HPDE6-E6E7 (cell line): ENCODE data around the gene RNF10.
A peak's percentile ranks its signal among the peaks of the same experiment; 100 is the strongest.
"Not testable (repeated sequence)": the region's sequence is repeated elsewhere in the genome, so short reads cannot be mapped to it uniquely, and the experiment has no call there.

Source experiments
- DNase-seq: peaks from one replicate; pipeline ENCODE4 v3.0.0; 2011; ENCODE audit warnings: missing footprints; ENCODE audit errors: extremely low spot score

The RNF10 gene

DNA sequence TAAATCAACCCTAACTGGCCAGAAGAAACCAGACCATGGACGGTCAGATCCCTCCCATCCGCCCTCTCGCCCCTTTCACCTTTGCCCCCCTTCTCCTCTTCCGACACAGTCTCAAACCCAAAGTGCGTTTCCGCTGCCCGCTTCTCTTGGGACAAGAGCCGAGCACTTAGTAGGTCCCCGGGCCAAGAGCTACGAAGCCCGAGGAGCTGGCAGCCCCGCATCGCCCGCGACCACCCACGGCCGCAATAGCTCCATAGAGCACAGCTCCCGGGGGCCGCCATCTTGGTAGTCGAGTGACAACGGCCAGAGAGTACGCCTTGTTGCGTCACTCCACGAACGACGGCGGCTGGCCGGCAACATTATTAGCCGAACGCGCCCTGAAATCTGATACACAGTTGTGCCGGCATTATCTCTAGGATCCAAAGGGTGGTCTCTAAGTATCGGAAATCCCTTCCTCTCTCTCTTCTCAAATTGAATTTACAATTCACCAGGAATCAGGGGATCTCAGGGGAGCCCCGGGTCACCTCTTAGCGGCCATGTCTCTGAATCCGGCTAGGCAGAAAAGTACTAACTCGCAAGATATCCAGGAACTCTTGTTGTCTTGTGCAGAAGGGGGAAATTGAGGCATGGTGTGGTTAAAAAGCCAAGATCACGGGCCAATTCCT lies 5.2 kb upstream of the RNF10 start, which contains the start of gene COQ5:
TSS of gene COQ5 (minus strand) at position 298 of the 665 bp plus-strand sequence. CDS start at position 281, 17 bp downstream.
- DNase-seq: peak; percentile 74

DNA sequence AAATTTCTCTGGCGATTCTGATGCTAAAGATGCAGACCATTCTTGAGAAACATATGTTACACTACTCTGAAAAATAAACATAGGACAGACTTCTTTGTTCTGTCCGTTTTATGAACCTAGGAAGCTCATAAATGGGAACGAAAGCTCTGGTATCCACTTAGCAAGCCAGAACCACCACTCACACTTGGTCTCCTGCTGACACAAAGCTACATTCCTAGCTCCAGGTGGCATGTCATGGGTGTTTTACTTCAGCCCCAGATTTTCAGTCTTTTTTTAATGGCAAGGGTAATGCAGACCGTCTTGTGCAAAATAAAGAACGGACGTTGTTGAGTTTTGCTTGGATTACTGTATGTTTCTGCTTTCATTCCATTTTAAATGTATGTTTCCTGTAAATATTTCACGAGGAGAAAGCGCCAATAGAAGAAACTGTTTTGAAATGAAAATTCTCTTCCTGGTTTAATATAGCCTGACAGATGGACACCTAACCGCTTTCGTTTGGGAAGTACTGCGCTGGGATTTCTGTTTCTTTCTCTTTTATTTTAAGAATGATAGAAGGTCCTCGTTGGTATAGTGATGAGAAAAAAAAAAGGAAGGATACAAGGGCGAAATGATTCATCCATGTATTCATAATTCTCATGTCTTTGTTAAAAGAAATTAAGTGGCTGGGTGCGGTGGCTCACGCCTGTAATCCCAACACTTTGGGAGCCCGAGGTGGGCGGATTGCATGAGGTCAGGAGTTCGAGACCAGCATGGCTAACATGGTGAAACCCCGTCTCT lies 4.3 kb upstream of the RNF10 start:
- peak; percentile 50 for DNase-seq

DNA sequence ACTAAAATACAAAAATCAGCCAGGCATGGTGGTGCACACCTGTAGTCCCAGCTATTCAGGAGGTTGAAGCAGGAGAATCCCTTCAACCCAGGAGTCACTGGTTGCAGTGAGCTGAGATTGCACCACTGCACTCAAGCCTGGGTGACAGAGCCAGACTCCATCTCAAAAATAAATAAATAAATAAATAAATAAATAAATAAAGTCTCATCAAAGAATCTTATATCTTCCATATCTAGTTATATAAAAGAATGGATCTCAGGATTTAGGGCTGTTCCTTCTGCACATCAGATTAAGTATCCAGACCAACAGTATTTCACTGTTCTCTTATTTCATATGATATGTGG lies 3.8 kb upstream of the RNF10 start:
- not testable (repeated sequence) for DNase-seq

DNA sequence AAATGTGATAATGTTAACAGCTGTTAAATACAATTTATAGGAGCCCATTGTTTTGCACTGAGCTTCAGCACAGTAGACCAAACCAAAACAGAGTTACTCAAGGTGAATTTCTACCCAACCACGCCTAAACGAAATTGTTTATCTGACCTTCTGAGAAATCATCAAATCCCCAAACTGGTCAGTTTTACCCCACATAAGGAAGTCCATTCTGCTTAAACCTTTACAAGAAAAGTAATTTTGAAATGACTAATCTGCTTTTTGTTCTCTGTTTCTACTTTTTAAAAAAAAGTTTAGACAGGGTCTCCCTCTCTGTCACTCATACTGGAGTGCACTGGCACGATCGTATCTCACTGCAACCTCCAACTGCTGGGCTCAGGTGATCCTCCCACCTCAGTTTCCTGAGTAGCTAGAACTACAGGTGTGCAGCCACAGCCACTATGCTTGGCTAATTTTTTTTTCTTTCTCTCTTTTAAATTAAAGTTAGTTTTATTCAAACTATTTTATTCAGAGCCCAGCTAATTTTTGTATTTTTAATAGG lies 1.4 kb upstream of the RNF10 start:
- DNase-seq: no peak

DNA sequence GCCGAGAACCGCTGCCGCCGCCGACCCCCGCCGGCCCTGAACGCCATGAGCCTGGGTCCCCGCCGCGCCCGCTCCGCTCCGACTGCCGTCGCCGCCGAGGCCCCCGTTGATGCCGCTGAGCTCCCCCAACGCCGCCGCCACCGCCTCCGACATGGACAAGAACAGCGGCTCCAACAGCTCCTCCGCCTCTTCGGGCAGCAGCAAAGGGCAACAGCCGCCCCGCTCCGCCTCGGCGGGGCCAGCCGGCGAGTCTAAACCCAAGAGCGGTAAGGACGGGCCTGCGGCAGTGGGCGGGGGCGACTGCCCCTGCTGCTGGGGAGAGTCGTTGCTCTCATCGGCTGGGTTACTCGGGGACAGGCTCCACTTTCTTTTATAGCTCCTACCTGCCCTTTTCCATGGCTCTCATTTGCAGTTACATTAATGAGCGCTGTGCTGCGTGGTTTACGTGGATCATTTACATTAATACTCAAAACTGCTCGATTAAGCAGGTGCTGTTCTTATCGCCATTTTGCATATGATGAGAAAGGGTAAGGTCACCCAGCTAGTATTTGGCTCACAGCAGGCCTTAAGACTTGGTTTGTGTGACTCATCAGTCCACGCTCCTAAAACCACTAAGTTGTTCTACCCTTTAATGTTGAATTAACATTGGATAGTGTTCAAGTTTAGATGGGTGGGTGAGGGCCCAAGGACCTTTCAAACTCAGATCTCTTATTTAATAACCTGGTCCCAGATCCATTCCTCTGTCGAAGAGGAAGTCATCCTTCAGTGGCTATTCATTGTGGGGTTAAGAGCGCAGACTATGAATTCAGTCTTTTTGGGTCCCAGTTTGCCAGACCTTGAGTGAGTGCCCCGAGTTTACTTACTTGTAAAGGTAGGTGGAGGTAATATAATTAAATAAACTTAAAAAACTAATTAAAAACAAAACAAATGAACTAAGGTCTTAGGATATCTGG lies 823 bp downstream of the RNF10 start:
- DNase-seq: peak; percentile 39

DNA sequence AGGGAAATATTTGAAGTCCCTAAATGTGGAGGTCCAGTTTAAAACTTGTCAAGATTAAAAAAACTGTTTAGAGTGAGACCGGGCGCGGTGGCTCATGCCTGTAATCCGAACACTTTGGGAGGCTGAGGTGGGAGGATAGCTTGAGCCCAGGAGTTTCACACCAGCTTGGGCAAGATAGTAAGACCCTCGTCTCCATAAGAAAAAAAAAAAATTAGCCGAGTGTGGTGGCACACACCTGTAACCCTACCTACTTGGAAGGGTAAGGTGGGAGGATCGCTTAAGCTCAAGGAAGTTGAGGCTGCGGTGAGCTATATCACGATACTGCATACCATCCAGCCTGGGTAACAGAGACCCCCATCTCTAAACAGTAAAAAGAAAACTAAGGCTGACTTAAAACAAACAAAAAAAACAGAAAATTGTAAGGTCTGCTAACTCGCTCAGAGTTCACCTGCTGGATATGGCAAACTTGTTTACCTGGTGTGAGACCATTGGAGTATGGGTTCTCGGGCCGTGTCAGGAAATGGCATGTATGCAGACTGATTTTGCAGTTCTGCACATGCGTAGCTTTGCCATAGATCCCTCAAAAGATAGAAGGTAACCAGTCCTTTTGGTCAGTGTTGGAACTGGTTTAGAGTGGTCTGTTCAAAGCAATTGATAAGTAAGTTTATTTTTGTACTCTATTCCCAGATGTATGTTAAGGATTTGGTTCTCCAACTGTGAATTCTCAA lies 2.1 kb downstream of the RNF10 start:
- no peak for DNase-seq

DNA sequence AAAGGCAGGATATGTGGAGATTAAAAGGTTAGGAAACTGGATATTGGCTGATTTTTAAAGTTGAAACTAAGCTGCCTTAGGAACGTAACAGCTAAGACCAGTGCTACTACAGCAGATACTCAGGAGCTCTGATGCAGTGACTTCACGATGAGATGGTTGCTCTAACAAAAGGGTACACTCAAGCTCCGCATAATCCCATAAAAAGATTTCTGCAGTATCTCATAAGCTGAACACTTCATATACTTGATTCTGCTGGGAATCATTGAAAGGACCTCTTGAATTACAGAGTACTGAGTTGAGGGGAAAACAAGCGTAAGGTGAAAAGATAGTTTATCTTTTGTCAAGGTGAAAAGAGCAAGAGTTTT lies 3.7 kb downstream of the RNF10 start:
- no peak for DNase-seq

DNA sequence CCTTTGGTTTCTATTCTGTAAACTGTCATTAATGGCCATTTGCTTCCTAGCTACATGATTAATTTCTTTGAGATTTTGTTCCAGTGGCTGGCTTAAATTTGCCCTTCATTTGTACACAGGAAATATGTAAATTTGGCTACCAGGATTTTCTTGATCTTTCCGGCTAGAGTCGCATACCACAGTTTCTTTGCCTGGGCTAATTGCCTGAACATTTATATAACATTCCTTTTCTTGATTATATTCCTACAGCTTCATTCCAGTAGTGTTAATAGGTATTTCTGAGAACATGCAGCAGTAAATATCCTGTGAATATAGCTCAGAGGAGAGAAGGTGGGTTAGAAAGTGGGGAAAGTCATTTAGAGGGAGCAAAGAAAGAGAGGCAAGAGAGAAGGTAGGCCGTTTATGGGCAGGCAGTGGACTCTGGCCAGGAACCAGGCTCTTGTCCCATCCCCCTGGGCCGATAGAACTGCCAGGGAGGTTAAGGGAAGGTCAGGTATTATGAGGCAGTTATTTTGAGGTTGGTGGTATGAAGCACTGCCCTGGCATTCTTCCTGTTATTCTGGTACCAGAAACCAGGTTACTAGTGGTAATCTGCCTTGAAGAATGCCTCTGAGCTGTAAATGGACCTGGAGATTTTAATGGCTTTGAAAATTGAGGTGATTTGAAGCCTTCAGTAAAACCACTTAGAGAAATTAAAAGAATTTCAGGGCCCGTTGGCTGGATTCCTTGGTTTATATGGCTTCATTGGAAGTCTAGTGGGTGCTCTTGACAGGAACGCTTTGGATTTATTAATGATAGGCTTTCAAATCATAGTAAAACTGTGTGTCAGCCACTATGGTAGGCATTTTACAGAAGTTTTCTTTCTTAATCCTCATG lies 4.4 kb downstream of the RNF10 start:
- peak; percentile 41 for DNase-seq

DNA sequence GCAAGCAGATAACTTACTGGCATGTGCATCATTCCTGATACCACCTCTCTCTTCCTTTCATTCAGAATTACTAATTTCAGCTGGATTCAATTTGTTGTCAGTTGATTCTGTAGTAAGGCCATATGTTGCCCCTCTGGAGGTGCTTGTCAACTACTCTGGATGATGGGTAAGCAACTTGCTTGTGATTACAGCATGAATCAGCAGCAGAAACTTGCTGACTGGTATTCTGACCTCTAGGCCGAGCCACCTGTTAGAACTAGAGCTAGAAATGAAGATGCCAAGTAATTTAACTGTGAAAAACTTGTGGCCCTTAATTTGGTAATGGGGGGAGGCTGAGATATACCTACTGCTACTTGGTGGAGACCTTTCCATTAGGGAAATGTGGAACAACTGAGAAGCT lies 5.1 kb downstream of the RNF10 start:
- DNase-seq: no peak

DNA sequence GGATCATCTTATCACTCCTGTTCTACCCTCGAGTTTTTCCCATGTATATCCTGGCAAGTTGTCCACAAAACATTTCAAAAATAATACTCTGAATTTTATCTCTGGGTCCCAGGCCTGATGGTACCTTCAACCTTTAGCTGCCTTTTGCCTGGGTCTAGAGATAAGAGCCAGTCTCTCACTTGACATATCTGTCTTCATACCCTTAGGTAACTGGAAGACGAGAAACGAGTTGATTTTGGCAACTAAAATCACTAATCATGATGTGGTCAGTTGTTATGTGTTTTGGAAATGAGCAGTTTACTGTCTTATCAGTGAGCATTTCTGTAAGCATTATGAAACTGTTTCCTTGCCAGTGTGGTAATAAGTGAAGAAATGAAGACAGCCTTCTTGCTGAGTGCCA lies 6.3 kb downstream of the RNF10 start:
- no peak for DNase-seq

DNA sequence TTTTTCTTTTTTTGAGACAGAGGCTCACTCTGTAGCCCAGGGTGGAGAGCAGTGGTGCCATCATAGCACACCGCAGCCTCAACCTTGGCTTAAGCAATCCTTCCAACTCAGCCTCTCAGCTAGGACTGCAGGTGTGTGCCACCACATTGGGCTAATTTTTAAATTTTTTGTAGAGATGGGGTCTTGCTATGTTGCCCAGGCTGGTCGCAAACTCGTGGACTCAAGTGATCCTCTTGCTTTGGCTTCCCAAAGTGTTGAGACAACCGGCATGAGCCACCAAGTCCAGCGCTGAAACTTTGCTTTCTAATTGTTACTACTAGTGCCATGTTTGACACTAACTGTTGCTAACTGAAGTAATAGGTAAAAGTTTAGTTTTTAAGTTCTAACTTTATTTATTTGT lies 8.0 kb downstream of the RNF10 start:
- no peak for DNase-seq

DNA sequence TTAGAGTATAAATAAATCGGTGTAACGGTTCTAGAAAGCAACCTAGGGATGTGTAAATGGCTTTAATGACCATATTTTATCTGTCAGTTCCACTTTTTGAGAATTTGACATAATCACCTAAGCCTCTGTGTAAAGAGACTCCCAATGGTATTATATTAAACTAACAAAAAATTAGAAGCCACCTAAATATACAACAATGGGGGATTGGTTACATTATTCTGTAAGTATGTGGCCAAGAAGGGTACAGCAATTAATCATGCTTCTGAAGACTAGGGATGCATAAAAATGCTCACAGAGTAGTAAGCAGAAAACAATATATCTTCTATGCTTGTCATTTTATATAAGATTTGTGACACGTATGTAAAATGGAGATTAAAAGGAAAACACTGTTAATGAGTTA lies 10.5 kb downstream of the RNF10 start:
- DNase-seq: no peak

DNA sequence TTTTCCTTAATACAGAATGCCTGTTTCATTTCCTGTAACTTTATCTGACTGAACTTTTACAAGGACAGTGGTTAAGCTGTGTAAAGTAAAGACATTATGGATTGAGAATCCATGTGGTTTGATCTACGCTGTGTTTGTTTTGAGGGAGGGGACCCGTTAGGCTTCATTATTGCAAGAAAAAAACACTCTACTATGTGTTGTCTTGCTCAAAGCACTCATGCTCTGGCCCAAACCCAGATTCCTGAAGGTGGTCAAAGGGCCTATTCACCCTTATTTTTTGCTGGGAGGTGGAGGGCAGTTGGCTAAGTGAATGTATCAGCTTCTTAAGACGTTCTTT lies 11.9 kb downstream of the RNF10 start:
- DNase-seq: no peak

DNA sequence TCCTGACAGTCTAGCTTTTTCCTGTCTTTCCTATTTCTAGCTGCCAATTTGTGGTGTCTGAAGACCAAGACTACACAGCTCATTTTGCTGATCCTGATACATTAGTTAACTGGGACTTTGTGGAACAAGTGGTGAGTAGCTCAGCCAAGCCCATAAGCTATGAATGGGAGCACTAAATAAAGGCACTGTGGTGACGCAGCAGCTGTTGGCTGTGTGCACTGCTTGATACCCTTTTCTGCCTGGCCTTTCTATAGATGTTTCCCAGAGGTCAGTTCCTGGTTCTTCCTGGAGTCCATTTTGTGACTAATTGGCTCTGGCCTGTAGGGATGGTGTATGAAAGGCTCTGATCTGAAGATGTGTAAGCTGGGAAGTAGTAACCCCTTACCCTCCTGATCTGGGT lies 20.5 kb downstream of the RNF10 start:
- DNase-seq: no peak

DNA sequence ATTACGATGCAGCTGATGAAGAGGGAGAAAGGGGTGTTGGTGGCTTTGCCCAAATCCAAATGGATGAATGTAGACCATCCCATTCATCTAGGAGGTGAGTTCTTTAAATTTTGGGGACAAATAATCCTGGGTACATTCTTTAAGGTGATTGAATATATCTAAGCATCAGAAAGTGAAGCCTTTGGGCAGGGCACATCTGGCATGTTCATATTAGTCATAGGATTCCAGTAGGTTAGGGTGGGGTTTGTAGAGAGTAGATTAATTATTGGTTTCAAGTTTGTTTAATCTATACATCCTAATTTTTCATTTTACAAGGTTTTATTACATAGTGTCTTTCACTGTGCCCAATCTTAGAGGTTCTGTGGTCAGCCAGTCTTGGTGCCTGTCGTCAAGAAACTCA lies 23.4 kb downstream of the RNF10 start:
- DNase-seq: no peak

DNA sequence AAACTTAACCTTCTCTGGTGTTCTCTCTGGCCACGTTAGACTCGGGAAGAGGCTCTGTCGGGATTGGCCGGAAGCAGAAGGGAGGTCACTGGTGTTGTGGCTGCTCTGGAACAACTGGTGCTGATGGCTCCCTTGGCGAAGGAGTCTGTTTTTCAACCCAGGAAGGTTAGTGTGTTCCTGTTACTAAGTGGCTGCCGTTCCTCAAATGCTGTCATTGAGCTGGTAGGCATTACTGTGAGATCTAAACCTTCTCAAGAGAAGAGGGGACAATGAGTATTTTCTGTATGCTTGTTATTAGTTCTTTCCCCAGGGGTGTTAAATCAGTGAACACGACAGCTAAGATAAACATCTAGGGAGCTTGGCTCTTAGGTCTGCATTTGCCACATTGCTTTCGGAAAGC lies 28.8 kb downstream of the RNF10 start:
- DNase-seq: no peak

DNA sequence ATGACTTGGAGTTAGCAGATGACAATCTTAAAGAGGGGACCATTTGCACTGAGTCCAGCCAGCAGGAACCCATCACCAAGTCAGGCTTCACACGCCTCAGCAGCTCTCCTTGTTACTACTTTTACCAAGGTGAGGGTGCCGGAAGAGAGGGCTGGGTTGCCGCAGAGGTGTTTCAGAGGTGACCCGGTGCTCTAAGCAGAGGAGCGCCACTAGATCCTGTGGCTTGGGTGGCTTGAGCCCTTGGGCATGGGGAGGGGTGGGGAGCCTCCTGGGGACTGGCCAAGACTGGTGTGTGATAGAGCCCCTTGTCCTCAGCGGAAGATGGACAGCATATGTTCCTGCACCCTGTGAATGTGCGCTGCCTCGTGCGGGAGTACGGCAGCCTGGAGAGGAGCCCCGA lies 29.3 kb downstream of the RNF10 start:
- DNase-seq: no peak

DNA sequence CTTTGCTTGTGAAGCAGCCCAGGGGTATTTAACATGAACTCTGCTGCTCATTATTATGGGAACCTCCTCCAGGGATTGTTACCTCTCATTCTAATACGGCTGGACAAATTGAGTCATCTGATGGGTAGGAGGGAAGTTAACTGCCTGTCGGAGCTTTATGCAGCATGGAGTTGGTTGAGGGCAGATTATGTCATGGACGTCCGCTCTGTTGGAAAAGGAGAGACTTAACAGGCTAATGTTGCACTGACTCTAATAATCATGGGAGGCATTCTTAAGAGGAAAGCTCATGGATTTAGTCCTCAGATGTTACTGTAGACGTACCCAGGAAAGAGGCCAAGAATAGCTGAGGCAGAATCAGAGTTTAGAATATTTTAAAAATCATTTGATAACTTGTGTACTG lies 37.1 kb downstream of the RNF10 start:
- no peak for DNase-seq

DNA sequence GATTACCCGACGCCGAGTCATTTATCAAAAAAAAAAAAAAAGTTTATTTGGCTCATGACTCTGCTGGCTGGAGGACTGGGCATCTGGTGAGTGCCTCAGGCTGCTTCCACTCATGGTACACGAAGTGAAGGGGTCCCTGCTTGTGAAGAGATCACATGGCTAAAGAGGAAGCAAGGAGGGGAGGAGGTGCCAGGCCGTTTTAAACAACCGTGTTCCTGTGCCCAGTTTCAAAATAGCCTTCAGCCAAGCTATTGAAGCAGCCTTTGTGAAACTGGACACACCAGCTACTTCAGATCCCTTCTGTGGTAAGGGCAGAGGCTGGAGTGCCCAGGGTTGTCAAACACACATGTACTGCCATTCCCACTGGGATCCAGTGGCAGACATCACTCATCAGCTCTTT lies 39.4 kb downstream of the RNF10 start:
- no peak for DNase-seq

DNA sequence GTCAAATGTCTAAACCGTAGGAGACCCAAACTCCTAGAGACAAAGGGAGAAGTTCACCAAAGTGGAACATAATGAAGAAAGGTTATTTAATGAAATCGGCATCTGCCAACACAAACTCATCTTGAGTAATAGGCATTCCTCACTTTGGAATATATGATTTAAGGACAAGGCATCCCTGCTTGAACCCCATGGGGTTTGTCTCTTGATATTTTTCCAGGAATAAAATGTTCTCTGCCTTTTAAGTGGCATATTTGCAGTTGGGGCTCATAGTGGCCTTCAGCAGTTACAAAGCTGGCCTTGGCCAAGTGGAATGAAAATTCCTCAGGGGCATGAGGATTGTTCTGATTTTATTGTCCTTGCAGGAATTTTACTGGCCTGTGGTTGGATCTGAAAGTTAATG lies 40.0 kb downstream of the RNF10 start:
- DNase-seq: no peak

DNA sequence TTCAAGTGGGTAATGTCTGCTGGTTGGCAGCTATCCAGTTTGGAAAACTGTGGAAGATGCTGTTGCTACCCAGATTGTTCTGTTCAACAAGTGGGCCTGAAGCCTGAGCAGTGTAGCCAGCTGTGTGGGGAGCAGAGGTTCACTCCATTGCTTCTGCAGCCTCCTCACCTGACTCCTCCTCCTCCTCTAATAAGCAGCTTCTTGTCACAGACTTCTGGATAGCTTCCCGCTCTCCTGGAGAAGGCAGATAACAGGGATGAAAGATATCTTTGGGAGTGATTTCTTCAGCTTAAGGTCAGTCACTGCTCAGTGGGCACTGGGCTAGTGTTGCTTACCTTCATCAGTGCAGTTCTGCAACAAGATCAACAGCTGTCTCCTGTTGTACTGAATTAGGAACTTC lies 45.0 kb downstream of the RNF10 start:
- DNase-seq: no peak
